Activated T-cell treated with anti-CD3 and anti-CD28 coated beads, Interleukin-2, amount 50 U/mL, for 48 hours (primary cell): ENCODE results near the gene DHRS4.

Experiments
- DNase-seq, 2 experiments: peaks; one replicate each; pipeline ENCODE4 v3.0.0-alpha.2; 2020

The DHRS4 gene

DNA sequence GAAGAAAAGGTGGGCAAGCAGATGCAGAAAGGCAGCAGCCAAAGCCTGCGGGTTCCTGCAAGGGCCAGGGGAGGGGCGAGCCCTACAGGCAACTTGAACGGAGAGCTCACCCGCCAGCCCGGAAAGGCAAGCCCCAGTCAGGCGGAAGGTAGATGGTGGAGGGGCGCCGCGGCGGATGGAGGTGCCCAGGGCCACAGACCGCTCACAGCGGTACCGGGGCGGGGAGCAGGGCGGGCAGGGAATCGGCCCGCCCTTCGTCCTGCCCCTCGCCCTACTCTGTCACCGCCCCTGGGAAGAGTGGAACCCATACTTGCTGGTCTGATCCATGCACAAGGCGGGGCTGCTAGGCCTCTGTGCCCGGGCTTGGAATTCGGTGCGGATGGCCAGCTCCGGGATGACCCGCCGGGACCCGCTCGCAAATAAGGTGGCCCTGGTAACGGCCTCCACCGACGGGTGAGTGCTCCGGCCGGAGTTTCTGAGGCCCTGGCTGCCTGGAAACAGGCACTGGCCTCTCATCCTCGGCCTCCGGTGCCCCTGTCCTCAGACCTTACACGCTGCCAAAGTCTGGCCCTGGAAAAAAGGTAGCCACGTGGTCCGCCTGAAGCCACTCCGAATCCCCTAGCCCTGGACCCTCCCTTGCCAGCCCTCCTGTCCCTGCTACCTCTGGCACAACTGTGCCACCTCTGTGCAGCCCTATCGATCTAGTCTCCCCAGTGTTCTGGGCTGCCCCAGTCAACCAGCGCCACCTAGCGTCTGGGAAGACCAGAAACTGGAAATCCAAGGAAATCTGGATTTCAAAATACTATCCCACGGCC is at the start of gene DHRS4:
TSS of gene DHRS4 (plus strand) at position 307 of the 815 bp plus-strand sequence. CDS start at position 326, 19 bp downstream.
- DNase-seq: peak; percentile 84 to 86

- DNase-seq: peak; percentile 46 to 52
Measured at GRCh38 chr14:23910101-23910875, 43.3 kb upstream of the DHRS4 start.

DNA sequence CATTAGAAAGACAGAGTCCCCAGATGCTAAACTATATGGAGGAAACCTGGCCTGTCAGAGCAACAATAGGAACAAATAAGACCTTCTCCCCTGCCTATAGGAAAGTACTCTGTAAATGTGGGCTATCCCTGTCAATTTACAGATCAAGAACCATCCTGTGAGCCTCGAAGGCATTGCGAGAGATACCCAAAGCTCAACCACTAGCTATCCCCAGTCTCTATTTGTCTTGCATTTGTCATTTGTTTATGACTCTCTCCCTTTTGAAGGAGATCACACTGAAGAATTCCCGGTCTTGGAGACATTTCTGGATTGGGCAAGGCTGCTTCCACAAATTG is 42.7 kb upstream of the DHRS4 start:
- no peak for DNase-seq

- no peak for DNase-seq
Measured at GRCh38 chr14:23915559-23915958, 38.0 kb upstream of the DHRS4 start.

DNA sequence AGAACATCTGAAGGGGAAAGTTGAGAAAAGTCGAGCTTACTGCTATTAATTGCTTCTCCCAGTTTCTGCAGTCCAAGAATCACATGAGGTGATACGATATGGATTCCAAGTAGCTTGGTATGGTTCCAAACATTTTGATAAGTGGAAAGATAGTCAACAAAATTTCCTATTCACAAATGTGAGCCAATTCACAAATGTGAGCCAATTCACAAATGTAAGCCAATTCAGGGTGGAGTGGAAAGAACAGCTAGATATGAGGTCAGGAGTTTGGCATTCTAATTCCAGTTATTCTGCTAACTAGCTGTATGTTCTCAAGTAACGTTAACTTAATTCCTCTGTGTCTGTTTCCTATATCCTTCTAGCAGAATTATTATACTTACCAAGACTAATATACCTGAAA is 37.6 kb upstream of the DHRS4 start:
- DNase-seq: no peak

- no peak for DNase-seq
Measured at GRCh38 chr14:23916446-23916845, 37.1 kb upstream of the DHRS4 start.

DNA sequence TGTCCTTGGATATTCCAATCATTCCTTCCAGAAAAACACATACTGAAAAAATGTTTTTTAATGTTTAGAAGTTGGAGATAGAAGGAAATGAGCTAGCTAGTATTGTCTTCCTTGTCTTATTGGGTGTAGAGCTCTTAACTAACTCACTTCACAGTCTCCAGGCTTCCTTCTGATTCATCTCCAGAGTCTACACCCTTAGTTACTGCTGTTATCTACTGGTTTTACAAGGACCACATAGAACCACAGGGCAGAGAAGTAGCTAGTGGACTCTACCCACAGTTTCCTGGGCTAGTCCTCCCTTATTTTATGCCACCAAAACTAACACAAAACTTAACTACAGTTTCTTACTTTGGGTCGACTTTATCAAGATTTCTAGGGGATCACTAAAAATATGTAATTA is 31.0 kb upstream of the DHRS4 start:
- no peak for DNase-seq

GRCh38 chr14:23925523-23926075 is 28.0 kb upstream of the DHRS4 start:
- no peak for DNase-seq

GRCh38 chr14:23926543-23926942 is 27.0 kb upstream of the DHRS4 start:
- no peak for DNase-seq

GRCh38 chr14:23929136-23929535 is 24.4 kb upstream of the DHRS4 start:
- no peak for DNase-seq

DNA sequence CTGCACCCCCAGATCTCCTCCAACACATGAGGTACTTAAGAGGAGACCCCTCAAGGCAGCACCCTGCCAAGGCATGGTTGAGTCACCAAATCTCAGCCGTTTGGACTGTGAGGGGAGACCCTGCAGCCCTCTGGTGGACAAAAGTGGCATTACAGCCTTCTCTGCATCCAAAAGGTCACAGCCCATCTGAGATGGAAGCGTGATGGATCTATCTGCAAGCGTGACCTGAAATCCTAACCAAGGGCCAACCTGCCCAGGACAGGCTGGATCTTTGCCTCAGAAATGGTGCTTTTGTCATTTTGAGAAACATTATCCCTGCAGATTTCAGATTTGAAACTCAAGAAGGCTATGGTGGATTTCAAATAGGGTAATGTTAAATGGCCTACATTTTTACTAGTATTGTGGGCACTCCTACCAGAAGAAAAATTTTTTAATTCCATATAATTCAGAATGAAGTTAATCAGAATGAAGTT is 23.7 kb upstream of the DHRS4 start:
- peak; percentile 87 to 89 for DNase-seq

GRCh38 chr14:23930742-23931141 is 22.8 kb upstream of the DHRS4 start:
- no peak for DNase-seq

GRCh38 chr14:23931721-23932289 is 21.8 kb upstream of the DHRS4 start:
- DNase-seq: no peak

GRCh38 chr14:23932639-23933038 is 20.9 kb upstream of the DHRS4 start:
- DNase-seq: no peak

DNA sequence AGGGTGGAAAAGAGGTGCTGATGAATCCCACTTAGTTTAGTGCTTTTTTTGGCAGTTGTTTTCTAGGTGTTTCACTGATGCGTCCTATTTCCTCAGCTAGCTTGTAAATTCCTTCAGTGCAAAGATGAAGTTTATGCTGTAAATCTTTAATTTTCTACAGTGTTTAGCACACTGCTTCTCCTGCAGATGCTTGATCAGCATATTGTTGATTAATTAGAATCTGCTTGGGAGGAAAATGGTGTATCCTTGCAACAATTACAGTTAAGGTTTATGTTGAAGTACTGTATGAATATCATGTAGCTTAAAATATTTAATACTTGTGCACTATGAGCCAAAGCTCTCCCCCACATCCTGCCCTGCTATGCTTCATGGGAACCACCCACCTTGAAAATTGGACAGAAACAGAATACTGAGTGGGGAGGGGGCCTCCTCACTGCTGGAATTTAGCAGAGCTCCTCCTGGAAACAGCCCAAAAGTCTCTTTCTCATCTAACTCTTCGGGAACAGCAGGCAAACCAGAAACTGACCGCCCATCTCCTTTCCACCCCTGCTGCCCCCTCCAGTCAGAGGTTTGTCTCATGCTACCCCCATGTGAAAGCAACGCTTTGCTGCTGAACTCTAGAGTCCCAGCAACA is 20.3 kb upstream of the DHRS4 start:
- DNase-seq: no peak

DNA sequence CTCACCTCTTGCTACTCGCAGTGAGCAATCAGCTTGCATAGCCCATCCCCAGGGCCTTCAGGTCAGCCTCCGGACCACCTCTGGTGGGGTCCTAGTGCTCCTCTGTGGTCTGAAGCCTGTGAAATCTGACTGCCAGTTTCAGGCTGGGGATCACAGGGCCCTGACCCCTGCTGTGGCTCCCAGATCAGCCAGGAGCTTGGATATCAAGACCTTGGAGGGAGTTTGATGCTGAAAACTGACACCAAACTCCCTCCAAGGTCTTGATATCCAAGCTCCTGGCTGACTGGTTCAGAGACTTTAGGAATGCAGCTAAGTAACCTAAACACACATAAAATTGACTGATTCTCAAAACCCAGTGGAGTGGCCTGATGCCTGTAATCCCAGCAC is 19.8 kb upstream of the DHRS4 start:
- DNase-seq: no peak

DNA sequence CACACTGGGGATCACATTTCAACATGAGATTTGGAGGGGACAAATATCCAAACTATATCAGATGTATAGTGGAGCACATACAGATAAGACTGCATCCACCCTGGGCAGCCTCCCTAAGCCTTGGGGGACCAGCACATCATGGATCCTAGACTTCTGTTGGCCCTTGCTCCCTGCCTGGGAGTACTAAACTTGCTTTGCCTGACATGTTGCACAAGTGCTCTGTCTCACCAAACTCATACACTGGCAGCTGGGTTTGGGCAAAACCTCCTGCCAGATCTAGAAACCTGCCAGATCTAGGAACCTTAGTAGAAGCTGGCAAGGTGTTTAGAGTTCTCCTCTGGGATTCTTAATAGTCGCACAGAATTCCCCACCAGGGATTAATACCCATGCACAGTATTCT is 18.4 kb upstream of the DHRS4 start:
- no peak for DNase-seq

DNA sequence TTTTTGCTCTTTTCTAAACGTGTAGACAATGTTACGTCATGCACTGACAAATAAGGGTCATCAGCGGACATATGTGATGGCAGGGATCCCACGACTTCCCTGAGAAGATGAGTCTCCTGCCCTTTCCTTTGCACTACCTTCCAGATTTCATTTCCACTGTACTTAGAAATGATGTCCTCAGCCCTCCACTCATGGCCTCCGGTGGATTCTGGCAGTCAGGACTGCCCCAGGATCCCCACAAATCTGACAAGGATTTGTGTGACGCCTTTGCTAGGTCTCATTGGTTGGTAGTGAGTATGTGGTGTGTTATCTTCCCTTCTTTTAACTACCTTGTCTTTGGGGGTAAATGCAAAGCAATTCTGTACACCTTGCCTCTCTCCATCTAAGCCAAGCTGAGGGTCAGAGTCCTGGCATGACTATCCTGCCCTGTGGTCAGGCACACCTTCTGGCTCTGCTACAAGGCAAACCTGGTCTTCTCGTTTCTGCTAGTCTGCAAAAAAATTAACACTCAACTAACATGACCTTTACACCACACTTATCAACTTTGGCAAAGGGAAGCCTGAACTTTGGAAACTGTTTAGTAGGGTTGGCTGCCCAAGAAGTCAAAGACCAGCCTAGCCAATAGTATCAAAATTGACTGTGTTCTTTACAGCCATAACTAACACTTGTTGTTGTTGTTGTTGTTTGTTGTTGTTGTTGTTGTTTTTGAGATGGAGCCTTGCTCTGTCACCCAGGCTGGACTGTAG is 17.3 kb upstream of the DHRS4 start:
- no peak for DNase-seq

DNA sequence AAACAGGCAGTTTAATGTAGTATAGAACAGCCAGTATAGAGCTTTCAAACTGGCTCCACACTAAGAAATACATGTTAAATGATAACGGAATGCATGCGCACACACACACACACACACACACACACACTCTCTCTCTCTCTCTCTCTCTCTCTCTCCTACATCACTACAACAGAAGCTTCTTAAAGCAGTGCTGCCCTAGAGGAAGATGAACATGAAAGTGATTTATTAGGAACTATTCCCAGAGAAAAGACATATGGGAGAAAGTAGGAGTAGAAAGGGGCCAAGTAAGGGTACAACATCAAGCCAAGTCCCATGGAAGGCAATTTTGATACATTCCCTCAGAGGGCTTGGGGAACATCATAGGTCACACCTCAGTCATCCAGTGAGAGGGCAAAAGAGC is 16.4 kb upstream of the DHRS4 start:
- DNase-seq: no peak

DNA sequence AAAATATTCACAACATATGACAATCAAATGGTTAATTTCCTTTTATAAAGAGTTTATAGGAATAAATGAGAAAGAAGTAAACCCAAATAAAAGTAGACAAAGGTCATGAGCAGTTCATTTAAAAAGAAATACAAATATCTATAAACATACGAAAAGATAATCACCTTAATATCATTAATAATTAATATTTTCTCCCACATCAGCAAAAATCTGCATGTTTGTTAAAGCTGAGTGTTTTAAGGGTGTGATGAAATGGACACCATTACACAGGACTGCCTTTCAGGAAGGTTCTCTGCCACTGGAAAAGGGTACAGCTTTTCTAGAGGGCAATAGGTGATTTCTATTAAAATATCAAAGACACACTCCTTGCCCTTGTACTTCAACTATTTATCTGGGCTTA is 14.7 kb upstream of the DHRS4 start:
- DNase-seq: no peak

GRCh38 chr14:23939607-23940326 is 13.8 kb upstream of the DHRS4 start:
- no peak for DNase-seq

DNA sequence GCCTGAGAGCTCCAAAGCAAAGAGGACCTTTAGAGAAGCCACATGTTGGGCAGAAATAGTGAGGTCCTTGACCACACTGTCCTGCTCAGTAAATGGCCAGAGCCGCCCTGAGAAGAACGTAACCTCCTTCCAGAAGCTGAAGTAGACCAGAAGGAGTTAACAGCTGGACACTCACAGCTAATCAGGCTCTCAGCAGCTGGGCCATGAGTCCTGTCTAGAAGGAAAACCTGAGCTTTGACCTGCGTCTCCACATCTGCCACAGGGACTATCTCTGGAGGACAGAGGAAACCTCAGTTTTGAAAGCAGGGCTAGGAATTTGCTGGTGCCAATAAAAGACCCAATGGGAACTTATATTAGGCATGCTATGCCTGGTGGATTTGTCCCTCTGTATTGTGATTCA is 12.3 kb upstream of the DHRS4 start:
- no peak for DNase-seq
